Neuronal stem cell (in vitro differentiated cells): ENCODE measurements around the gene EPS8L2.
"Not testable (repeated sequence)": the region's sequence is repeated elsewhere in the genome, so short reads cannot be mapped to it uniquely, and the experiment has no call there.

Source experiments
- DNase-seq: peaks from one replicate; pipeline ENCODE4 v3.0.0-alpha.2; 2013; ENCODE audit warnings: low spot score
- H2AFZ ChIP-seq: one replicate; pipeline ENCODE4 v1.6.1; 2013; ENCODE audit warnings: mild to moderate bottlenecking, low read length, inconsistent platforms
- H2AK5ac ChIP-seq: 2 replicates; pipeline ENCODE4 v1.6.1; 2013; ENCODE audit warnings: low read depth, mild to moderate bottlenecking, inconsistent platforms, low read length, moderate library complexity, mixed read lengths
- H2BK120ac ChIP-seq: 2 replicates; pipeline ENCODE4 v1.6.1; 2013; ENCODE audit warnings: low read depth, mild to moderate bottlenecking, inconsistent platforms, low read length, moderate library complexity, mixed read lengths
- H2BK12ac ChIP-seq: one replicate; pipeline ENCODE4 v1.6.1; 2013; ENCODE audit warnings: low read length, inconsistent platforms
- H2BK15ac ChIP-seq: 2 replicates; pipeline ENCODE4 v1.6.1; 2013; ENCODE audit warnings: mild to moderate bottlenecking, low read length, inconsistent platforms, mixed read lengths
- H2BK5ac ChIP-seq: one replicate; pipeline ENCODE4 v1.6.1; 2013; ENCODE audit warnings: inconsistent platforms, mild to moderate bottlenecking, low read length, moderate library complexity
- H3K14ac ChIP-seq: one replicate; pipeline ENCODE4 v1.6.1; 2013; ENCODE audit warnings: low read length, inconsistent platforms
- H3K18ac ChIP-seq: 2 replicates; pipeline ENCODE4 v1.6.1; 2013; ENCODE audit warnings: low read length, inconsistent platforms
- H3K23ac ChIP-seq: 2 replicates; pipeline ENCODE4 v1.6.1; 2013; ENCODE audit warnings: low read depth, mild to moderate bottlenecking, mixed read lengths, low read length, inconsistent platforms; ENCODE audit not compliant: poor library complexity
- H3K27ac ChIP-seq: replicated peaks from 3 replicates; pipeline ENCODE4 v1.5.1; 2013; ENCODE audit warnings: low read length, inconsistent platforms
- H3K27me3 ChIP-seq, 3 experiments: 2 replicates each; pipeline ENCODE4 v1.6.1; 2013; ENCODE audit warnings: low read length in 3 of 3, mild to moderate bottlenecking in 2 of 3, inconsistent platforms in 1 of 3, low read depth in 1 of 3, mixed read lengths in 1 of 3, moderate library complexity in 1 of 3; ENCODE audit not compliant: control insufficient read depth in 3 of 3, insufficient read depth in 3 of 3
- H3K36me3 ChIP-seq, 2 donors: replicated peaks in 1 of 2; 2 replicates each; pipeline ENCODE4 v1.6.1; 2013; ENCODE audit warnings: low read length in 2 of 2; ENCODE audit not compliant: control insufficient read depth in 2 of 2, insufficient read depth in 2 of 2
- H3K4ac ChIP-seq: 2 replicates; pipeline ENCODE4 v1.6.1; 2013; ENCODE audit warnings: inconsistent platforms, mild to moderate bottlenecking, low read length, moderate library complexity
- H3K4me1 ChIP-seq, 2 donors: 1 replicate in 1 of 2; 2 replicates in 1 of 2; pipeline ENCODE4 v1.6.1; 2013; ENCODE audit warnings: low read length in 2 of 2, low read depth in 1 of 2; ENCODE audit not compliant: control insufficient read depth in 2 of 2, insufficient read depth in 1 of 2
- H3K4me2 ChIP-seq: one replicate; pipeline ENCODE4 v1.6.1; 2013; ENCODE audit warnings: mild to moderate bottlenecking, low read length, inconsistent platforms; ENCODE audit not compliant: insufficient read depth, poor library complexity, severe bottlenecking
- H3K4me3 ChIP-seq, 2 donors: 2 replicates each; pipeline ENCODE4 v1.5.1; 2013; ENCODE audit warnings: low read length in 2 of 2, mild to moderate bottlenecking in 2 of 2, inconsistent platforms in 1 of 2, moderate library complexity in 1 of 2
- H3K79me1 ChIP-seq: one replicate; pipeline ENCODE4 v1.6.1; 2013; ENCODE audit warnings: low read depth, mild to moderate bottlenecking, inconsistent platforms, low read length, moderate library complexity
- H3K9ac ChIP-seq: one replicate; pipeline ENCODE4 v1.6.1; 2013; ENCODE audit warnings: mild to moderate bottlenecking, low read depth, low read length, inconsistent platforms; ENCODE audit not compliant: poor library complexity
- H3K9me3 ChIP-seq, 2 donors: replicated peaks in 1 of 2; 2 replicates each; pipeline versions ENCODE3 to v1.6.1; 2013; ENCODE audit warnings: low read length in 2 of 2, mild to moderate bottlenecking in 2 of 2, inconsistent platforms in 1 of 2, low read depth in 1 of 2, mixed read lengths in 1 of 2, moderate library complexity in 1 of 2; ENCODE audit not compliant: control insufficient read depth in 2 of 2, insufficient read depth in 1 of 2
- H4K8ac ChIP-seq: one replicate; pipeline ENCODE4 v1.6.1; 2013; ENCODE audit warnings: low read depth, mild to moderate bottlenecking, inconsistent platforms, low read length, moderate library complexity
- H4K91ac ChIP-seq: one replicate; pipeline ENCODE4 v1.6.1; 2013; ENCODE audit warnings: low read length, low read depth, mild to moderate bottlenecking, inconsistent platforms; ENCODE audit not compliant: poor library complexity
- WGBS, 2 donors: extraction: QIAGEN DNeasy Blood & Tissue Kit; methylation state at CpG; one replicate each; pipeline ENCODE4 v1.1.7; 2013; ENCODE audit warnings: missing lambda C conversion rate in 2 of 2, mixed read lengths in 1 of 2; ENCODE audit not compliant: insufficient read length in 2 of 2, insufficient replicate concordance in 1 of 2; ENCODE audit errors: extremely low coverage in 2 of 2; 5-methylcytosine and 5-hydroxymethylcytosine counted together

The EPS8L2 gene

GRCh38 chr11:728901-729491 is 23.0 kb downstream of the EPS8L2 start:
- H3K27ac ChIP-seq, result no peak overlapping the region
- no peaks in the 10 kb centered on the region for H3K36me3 ChIP-seq
- no peak overlapping the region for H3K9ac ChIP-seq
- H3K4me3 ChIP-seq, result no peak overlapping the region
- H3K4me1 ChIP-seq, result peaks cover 10% of the 10 kb centered on the region in 2 donors
- H2BK120ac ChIP-seq, result no peak overlapping the region
- no peak overlapping the region for H3K23ac ChIP-seq
- DNase-seq, result no peak
- H3K4ac ChIP-seq, result no peak overlapping the region
- no peak overlapping the region for H4K91ac ChIP-seq
- H2BK12ac ChIP-seq, result peak overlapping the region; percentile 41
- H3K9me3 ChIP-seq, result no peaks in the 10 kb centered on the region
- no peak overlapping the region for H4K8ac ChIP-seq
- no peak overlapping the region for H3K14ac ChIP-seq
- no CpG with 5 or more reads among the region's 15 CpGs for WGBS, 2 donors
- no peaks in the 10 kb centered on the region for H3K79me1 ChIP-seq
- peak overlapping the region; percentile 49 for H2BK15ac ChIP-seq
- peak overlapping the region; percentile 59 for H2AFZ ChIP-seq
- peak overlapping the region; percentile 66 for H2BK5ac ChIP-seq
- H3K18ac ChIP-seq, result peak overlapping the region; percentile 38
- H3K27me3 ChIP-seq, result peaks cover 3 to 39% (median 38%) of the 10 kb centered on the region in 3 experiments
- peak overlapping the region; percentile 7 for H2AK5ac ChIP-seq
- no peak overlapping the region for H3K4me2 ChIP-seq

GRCh38 chr11:729492-730074 is 23.6 kb downstream of the EPS8L2 start:
- Histone ChIP-seq H2BK120ac (no peak overlapping the region), H2BK15ac (no peak overlapping the region), H3K9ac (no peak overlapping the region), H2AFZ (peak overlapping the region; percentile 59), H3K14ac (no peak overlapping the region), H3K79me1 (no peaks in the 10 kb centered on the region), H4K91ac (no peak overlapping the region), H3K4me3 (no peak overlapping the region), H3K23ac (no peak overlapping the region), H3K9me3 (no peaks in the 10 kb centered on the region), H4K8ac (peak overlapping the region; percentile 30), H3K18ac (no peak overlapping the region), H3K4me2 (no peak overlapping the region), H2BK12ac (no peak overlapping the region), H3K27me3 (peaks cover 3 to 33% (median 33%) of the 10 kb centered on the region in 3 experiments), H3K27ac (no peak overlapping the region), H2AK5ac (peak overlapping the region; percentile 7), H3K4ac (no peak overlapping the region), H3K36me3 (no peaks in the 10 kb centered on the region), H2BK5ac (peak overlapping the region; percentile 66), H3K4me1 (peaks cover 10% of the 10 kb centered on the region in 2 donors)
- DNase-seq, result no peak
- no CpG with 5 or more reads among the region's 17 CpGs for WGBS, 2 donors

- Histone ChIP-seq H3K27ac (no peak overlapping the region), H3K9me3 (no peaks in the 10 kb centered on the region), H3K4ac (no peak overlapping the region), H3K4me1 (peaks cover 6 to 13% of the 10 kb centered on the region in 2 donors), H2BK120ac (no peak overlapping the region), H3K27me3 (no peaks in the 10 kb centered on the region), H2AFZ (no peak overlapping the region), H3K36me3 (no peaks in the 10 kb centered on the region), H2AK5ac (no peak overlapping the region), H2BK15ac (no peak overlapping the region), H4K91ac (no peak overlapping the region), H4K8ac (no peak overlapping the region), H2BK5ac (no peak overlapping the region), H2BK12ac (no peak overlapping the region), H3K23ac (no peak overlapping the region), H3K4me2 (no peak overlapping the region), H3K14ac (no peak overlapping the region), H3K9ac (no peak overlapping the region), H3K18ac (peak overlapping the region; percentile 71), H3K79me1 (no peaks in the 10 kb centered on the region), H3K4me3 (no peak overlapping the region)
- no peak for DNase-seq
- WGBS, 2 donors, result no CpG with 5 or more reads among the region's 20 CpGs
These were observed 27.0 kb downstream of the EPS8L2 start for GRCh38 chr11:733072-733471.

- H3K9ac ChIP-seq, H2BK5ac ChIP-seq, H3K36me3 ChIP-seq, H3K27me3 ChIP-seq, H3K23ac ChIP-seq, H2BK15ac ChIP-seq, H2BK120ac ChIP-seq, H4K8ac ChIP-seq, H3K79me1 ChIP-seq, H4K91ac ChIP-seq, H3K4me2 ChIP-seq, H3K4ac ChIP-seq, H3K14ac ChIP-seq, H3K27ac ChIP-seq, H2AK5ac ChIP-seq, H2BK12ac ChIP-seq, DNase-seq, H3K18ac ChIP-seq, H3K9me3 ChIP-seq, H2AFZ ChIP-seq, H3K4me3 ChIP-seq, H3K4me1 ChIP-seq: not testable (repeated sequence)
- no CpG with 5 or more reads among the region's 26 CpGs for WGBS, 2 donors
These were observed 28.5 kb downstream of the EPS8L2 start for GRCh38 chr11:734541-734940.
